Stimulated activated CD8-positive, alpha-beta memory T cell treated with anti-CD3 and anti-CD28 coated beads, Interleukin-7, amount 100 ng/mL, for 1 hour (primary cell): ENCODE results near the gene KRTAP20-1.

ENCODE experiments used
- DNase-seq, 2 donors: peaks; one replicate each; pipeline ENCODE4 v3.0.0-alpha.2; 2020; ENCODE audit warnings: low read depth in 2 of 2

The KRTAP20-1 gene

GRCh38 chr21:30646904-30647414, 30.7 kb downstream of the KRTAP20-1 start:
- no peak for DNase-seq

GRCh38 chr21:30652891-30653290, 36.7 kb downstream of the KRTAP20-1 start:
- DNase-seq = no peak
